DOHH2 (cell line): Measurements from ENCODE around the gene APBB3.

Source experiments
- CTCF ChIP-seq: fragments of 200-600 bp; sonication (generic); IDR thresholded peaks from one replicate; pipeline ENCODE4 v1.5.1; 2014; ENCODE audit warnings: antibody characterized with exemption, mild to moderate bottlenecking, low read depth, low read length; ENCODE audit not compliant: poor library complexity, severe bottlenecking
- EZH2phosphoT487 ChIP-seq: fragments of 200-600 bp; sonication (generic); IDR thresholded peaks from 2 replicates; pipeline ENCODE4 v1.6.1; 2017; ENCODE audit warnings: borderline replicate concordance, mild to moderate bottlenecking, antibody characterized with exemption, low read length, moderate library complexity, mixed read lengths

DNA sequence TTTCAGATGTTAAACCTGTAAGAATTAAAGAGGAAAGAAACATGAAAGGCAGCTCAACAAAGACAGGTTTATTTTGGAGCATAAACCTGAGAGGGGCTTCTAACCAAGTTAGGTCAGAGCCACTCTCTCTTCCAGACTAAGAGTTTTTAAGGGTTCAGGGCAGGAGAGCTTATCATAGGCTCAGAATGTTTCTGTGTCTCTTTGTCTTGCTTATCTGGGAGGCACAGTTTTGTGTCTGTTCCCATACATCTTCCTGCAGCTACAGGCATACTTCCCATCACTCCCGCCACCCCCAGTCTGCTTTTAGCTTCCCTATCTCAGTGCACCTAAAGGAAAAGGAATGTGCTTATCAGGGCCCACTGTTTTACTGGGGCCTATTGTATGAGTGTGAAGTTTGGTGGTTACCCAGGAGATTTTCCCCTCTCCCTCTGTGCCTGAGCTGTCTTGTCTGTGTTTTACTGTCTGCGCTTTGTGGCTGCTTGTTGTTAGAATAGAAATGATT is 46.7 kb upstream of the APBB3 start:
- TF ChIP-seq CTCF: no peak
- no peak for TF ChIP-seq EZH2phosphoT487
